ENCODE results near the gene ASRGL1.
"Not testable (repeated sequence)": the region's sequence is repeated elsewhere in the genome, so short reads cannot be mapped to it uniquely, and the experiment has no call there.

ASRGL1 gene

GRCh38 chr11:62345861-62346260 is 8.6 kb downstream of the ASRGL1 start:
- FAIRE-seq, result no peak

GRCh38 chr11:62352355-62353336 is 15.4 kb downstream of the ASRGL1 start:
- FAIRE-seq (no peak), DNase-seq (ENCODE audit: extremely low spot score, insufficient read length, low read depth) (no peak)

More at GRCh38 chr11:62345861-62346260, 8.6 kb downstream of the ASRGL1 start:
- DNase-seq (ENCODE audit: extremely low spot score, insufficient read length, low read depth), result no peak

GRCh38 chr11:62353841-62354240 is 16.6 kb downstream of the ASRGL1 start:
- DNase-seq (ENCODE audit: extremely low spot score, insufficient read length, low read depth), result no peak
- FAIRE-seq, result no peak

- FAIRE-seq (no peak), DNase-seq (ENCODE audit: extremely low spot score, insufficient read length, low read depth) (no peak)
These were observed 21.0 kb downstream of the ASRGL1 start for GRCh38 chr11:62358273-62358672.

GRCh38 chr11:62359475-62359874 is 22.2 kb downstream of the ASRGL1 start:
- FAIRE-seq (no peak), DNase-seq (ENCODE audit: extremely low spot score, insufficient read length, low read depth) (no peak)

GRCh38 chr11:62360685-62361084 is 23.4 kb downstream of the ASRGL1 start:
- FAIRE-seq, result no peak
- no peak for DNase-seq (ENCODE audit: extremely low spot score, insufficient read length, low read depth)

GRCh38 chr11:62368861-62369477 is 31.7 kb downstream of the ASRGL1 start:
- not testable (repeated sequence) for FAIRE-seq; DNase-seq (ENCODE audit: extremely low spot score, insufficient read length, low read depth)

- no peak for FAIRE-seq
- no peak for DNase-seq (ENCODE audit: extremely low spot score, insufficient read length, low read depth)
These were observed 33.6 kb downstream of the ASRGL1 start for GRCh38 chr11:62370743-62371440.

- FAIRE-seq (no peak), DNase-seq (ENCODE audit: extremely low spot score, insufficient read length, low read depth) (no peak)
These were observed 35.6 kb downstream of the ASRGL1 start for GRCh38 chr11:62372871-62373270.

GRCh38 chr11:62373464-62374119 is 36.3 kb downstream of the ASRGL1 start:
- no peak for FAIRE-seq
- DNase-seq (ENCODE audit: extremely low spot score, insufficient read length, low read depth), result no peak

- FAIRE-seq, result no peak
- no peak for DNase-seq (ENCODE audit: extremely low spot score, insufficient read length, low read depth)
These were observed 37.6 kb downstream of the ASRGL1 start for GRCh38 chr11:62374801-62375200.

GRCh38 chr11:62378459-62379063 is 41.3 kb downstream of the ASRGL1 start:
- not testable (repeated sequence) for DNase-seq (ENCODE audit: extremely low spot score, insufficient read length, low read depth)
- FAIRE-seq, result peak; percentile 61

- not testable (repeated sequence) for FAIRE-seq; DNase-seq (ENCODE audit: extremely low spot score, insufficient read length, low read depth)
These were observed 42.3 kb downstream of the ASRGL1 start for GRCh38 chr11:62379586-62379985.

GRCh38 chr11:62380821-62381245 is 43.6 kb downstream of the ASRGL1 start:
- peak; percentile 64 for FAIRE-seq
- DNase-seq (ENCODE audit: extremely low spot score, insufficient read length, low read depth), result not testable (repeated sequence)

- no peak for FAIRE-seq
- DNase-seq (ENCODE audit: extremely low spot score, insufficient read length, low read depth), result no peak
These were observed 46.6 kb downstream of the ASRGL1 start for GRCh38 chr11:62383822-62384221.

- FAIRE-seq; DNase-seq (ENCODE audit: extremely low spot score, insufficient read length, low read depth): not testable (repeated sequence)
These were observed 48.8 kb downstream of the ASRGL1 start for GRCh38 chr11:62386083-62386482.

GRCh38 chr11:62387381-62387780 is 50.1 kb downstream of the ASRGL1 start:
- FAIRE-seq (no peak), DNase-seq (ENCODE audit: extremely low spot score, insufficient read length, low read depth) (no peak)

GRCh38 chr11:62388999-62389398 is 51.8 kb downstream of the ASRGL1 start:
- DNase-seq (ENCODE audit: extremely low spot score, insufficient read length, low read depth) (no peak), FAIRE-seq (no peak)

GRCh38 chr11:62390237-62390636 is 53.0 kb downstream of the ASRGL1 start:
- DNase-seq (ENCODE audit: extremely low spot score, insufficient read length, low read depth), result no peak
- no peak for FAIRE-seq

GRCh38 chr11:62390722-62391121 is 53.5 kb downstream of the ASRGL1 start:
- no peak for DNase-seq (ENCODE audit: extremely low spot score, insufficient read length, low read depth)
- no peak for FAIRE-seq
